Sigmoid colon (tissue), 4 donors: ENCODE data around the gene FNDC11.

ENCODE experiments used
- CTCF ChIP-seq, 4 experiments: fragments of 450-650 bp in 3 of 4; fragments of 200-600 bp in 1 of 4; IDR thresholded peaks; one replicate each; pipeline ENCODE4 v1.5.1; 2016 to 2019; ENCODE audit warnings: antibody characterized with exemption in 4 of 4, mild to moderate bottlenecking in 3 of 4, moderate library complexity in 2 of 4
- EP300 ChIP-seq, 4 donors: sonication (generic); formaldehyde crosslinking; IDR thresholded peaks; one replicate each; pipeline ENCODE4 v1.6.1; 2017; ENCODE audit warnings: antibody characterized with exemption in 4 of 4
- POLR2A ChIP-seq, 2 donors: fragments of 450-650 bp; IDR thresholded peaks; one replicate each; pipeline ENCODE4 v1.6.1; 2016; ENCODE audit warnings: antibody characterized with exemption in 2 of 2, mild to moderate bottlenecking in 2 of 2, moderate library complexity in 2 of 2
- POLR2AphosphoS5 ChIP-seq, 4 donors: sonication (generic); formaldehyde crosslinking; IDR thresholded peaks; one replicate each; pipeline ENCODE4 v1.6.1; 2017; ENCODE audit warnings: antibody characterized with exemption in 4 of 4

GRCh38 chr20:63539092-63539430 lies 14.9 kb upstream of the FNDC11 start:
- no peak for TF ChIP-seq POLR2A (IDR thresholded peaks at IDR 0.05)
- TF ChIP-seq POLR2AphosphoS5 (IDR thresholded peaks at IDR 0.05), result no peak
- no peak for TF ChIP-seq CTCF (IDR thresholded peaks at IDR 0.05)
- TF ChIP-seq EP300 (IDR thresholded peaks at IDR 0.05), result no peak
